Stimulated activated CD4-positive, alpha-beta T cell treated with anti-CD3 and anti-CD28 coated beads, Interleukin-12 subunit alpha, Interleukin-12 subunit beta, amount 100 ng/mL, for 4 hours (primary cell): Measurements from ENCODE around the gene EFNB2.
A peak's percentile ranks its signal among the peaks of the same experiment; 100 is the strongest.

Experiments
- DNase-seq: peaks from one replicate; pipeline ENCODE4 v3.0.0-alpha.2; 2020

Gene EFNB2

GRCh38 chr13:106535552-106536243 lies at the start of gene EFNB2:
TSS of gene EFNB2 (minus strand) at chr13:106535662. CDS start at chr13:106534964, 698 bp downstream.
- DNase-seq = peak; percentile 84

GRCh38 chr13:106581225-106581624 lies 45.8 kb upstream of the EFNB2 start:
- DNase-seq = no peak

DNA sequence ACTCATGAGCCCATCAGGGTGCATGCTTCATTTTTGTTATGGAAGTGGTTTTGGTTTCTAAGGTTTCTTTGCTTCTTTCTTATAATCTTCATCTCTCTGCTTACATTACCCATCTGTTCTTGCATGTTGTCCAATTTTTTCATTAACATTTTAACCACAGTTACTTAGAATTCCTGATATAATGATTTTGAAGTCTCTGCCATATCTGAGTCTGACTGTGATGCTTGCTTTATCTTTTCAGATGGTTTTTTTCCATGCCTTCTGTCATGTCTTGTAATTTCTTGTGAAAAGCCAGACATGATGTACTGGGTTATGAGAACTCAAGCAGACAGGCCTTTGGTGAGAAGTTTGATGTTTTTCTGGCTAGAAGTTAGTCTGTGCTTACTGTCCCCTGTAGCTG lies 40.4 kb upstream of the EFNB2 start:
- no peak for DNase-seq

- no peak for DNase-seq
These were observed 38.4 kb upstream of the EFNB2 start for GRCh38 chr13:106573868-106574267.

DNA sequence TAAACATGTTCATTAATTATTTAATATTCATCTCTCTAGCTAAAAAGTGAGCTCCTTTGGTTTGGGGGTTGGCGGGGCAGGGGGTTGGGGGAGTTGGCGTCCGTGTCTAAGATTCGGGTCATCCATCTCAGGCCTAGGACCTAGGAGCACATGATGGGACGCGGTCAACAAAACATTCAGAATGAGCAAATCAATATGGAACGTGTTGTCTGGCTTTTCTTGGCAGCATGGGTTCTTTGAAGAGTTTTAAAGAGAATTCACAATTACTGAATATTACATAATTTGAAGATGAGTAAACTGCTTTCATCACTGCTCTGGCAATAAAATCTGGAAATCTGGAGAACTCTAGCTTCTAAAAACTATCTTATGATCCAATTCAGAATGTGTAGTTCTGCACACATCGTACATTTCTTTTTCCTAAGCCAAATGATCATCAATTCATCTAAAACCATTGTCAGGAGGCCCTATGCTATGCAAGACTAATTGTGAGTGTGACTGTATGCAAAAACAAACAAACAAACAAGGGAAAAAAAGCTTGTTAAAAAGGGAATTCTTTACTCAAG lies 37.9 kb upstream of the EFNB2 start:
- no peak for DNase-seq

GRCh38 chr13:106570299-106570852 lies 34.9 kb upstream of the EFNB2 start:
- peak; percentile 57 for DNase-seq

DNA sequence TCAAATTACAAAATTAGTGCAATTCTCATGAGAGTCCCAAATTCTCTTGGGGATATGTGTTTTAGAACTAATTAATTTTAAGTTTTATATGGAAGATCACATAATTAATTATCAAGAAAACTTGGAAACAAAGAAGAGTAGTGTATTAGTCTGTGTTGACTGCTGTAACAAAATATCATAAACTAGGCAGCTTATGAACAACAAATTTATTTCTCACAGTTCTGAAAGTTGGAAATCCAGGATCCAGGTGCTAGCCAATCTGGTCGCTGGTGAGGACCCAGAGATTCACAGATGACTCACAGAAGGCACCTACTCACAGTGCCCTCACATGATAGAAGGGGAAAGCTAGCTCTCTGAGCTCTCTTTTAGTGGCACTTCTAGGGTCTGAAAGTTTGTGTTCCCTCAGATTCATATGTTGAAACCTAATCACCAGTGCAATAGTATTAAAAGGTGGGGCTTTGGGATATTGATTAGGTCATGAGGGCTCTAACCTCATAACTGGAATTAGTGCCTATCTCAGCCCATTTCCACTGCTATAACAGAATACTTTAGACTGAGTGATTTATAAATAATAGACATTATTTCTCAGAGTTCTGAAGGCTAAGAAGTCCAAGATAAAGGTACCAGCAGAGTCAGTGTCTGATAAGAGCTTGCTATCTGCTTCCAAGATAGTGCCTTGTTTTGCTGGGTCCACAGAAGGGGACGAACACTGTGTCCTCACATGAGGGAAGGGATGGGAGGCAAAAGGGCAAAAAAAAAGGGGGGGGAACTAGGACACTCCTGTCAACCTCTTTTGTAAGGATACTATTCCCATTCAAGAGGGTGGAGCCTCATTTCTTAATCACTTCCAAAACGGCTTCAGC lies 34.0 kb upstream of the EFNB2 start:
- DNase-seq = no peak

- DNase-seq = no peak
These were observed 33.0 kb upstream of the EFNB2 start for GRCh38 chr13:106568299-106569003.

DNA sequence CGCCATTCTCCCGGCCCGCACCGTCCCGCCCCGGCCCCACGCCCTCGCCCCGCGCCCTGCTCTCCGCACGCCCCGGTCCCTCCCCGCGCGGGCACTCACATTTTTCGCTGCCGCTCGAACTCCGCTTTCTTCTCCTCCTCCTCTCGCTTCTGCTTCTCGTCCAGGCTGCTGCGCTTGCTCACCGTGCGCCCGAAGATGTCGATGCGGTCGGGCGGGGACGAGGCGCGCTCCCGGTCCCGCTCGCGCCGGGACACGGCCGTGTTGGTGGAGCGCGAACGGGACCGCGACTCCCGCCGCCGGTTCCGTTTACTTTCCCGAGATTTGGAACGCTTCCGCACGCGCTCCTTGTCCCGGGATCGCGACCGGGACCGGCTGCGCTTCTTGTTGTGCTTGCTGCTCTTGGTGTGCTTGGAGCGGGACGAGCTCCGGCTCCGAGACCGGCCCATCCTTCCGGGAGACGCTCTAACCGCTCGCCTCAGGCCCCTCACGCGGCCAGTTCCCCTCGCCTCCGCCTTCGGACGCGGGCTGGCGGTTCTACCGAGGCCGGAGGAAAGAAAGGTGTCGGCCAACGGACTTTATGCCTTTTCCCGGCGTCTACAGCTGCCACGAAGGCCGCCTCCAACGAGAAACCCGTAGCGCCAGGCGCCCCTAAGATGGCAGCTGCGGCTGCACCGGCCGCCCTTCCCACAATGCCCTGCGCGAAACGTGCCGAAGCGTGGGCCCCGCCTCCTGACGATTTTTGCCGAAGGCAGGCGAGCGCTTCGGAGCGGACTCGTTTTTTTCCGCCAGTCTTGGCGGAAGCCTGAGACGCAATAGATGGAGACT lies 32.2 kb upstream of the EFNB2 start, which contains the start of gene ARGLU1:
ARGLU1 (minus strand) TSS at position 664 of the 825 bp plus-strand sequence; CDS start at position 446, 218 bp downstream.
- DNase-seq = peak; percentile 96

GRCh38 chr13:106566641-106567473 lies 31.4 kb upstream of the EFNB2 start:
- no peak for DNase-seq

DNA sequence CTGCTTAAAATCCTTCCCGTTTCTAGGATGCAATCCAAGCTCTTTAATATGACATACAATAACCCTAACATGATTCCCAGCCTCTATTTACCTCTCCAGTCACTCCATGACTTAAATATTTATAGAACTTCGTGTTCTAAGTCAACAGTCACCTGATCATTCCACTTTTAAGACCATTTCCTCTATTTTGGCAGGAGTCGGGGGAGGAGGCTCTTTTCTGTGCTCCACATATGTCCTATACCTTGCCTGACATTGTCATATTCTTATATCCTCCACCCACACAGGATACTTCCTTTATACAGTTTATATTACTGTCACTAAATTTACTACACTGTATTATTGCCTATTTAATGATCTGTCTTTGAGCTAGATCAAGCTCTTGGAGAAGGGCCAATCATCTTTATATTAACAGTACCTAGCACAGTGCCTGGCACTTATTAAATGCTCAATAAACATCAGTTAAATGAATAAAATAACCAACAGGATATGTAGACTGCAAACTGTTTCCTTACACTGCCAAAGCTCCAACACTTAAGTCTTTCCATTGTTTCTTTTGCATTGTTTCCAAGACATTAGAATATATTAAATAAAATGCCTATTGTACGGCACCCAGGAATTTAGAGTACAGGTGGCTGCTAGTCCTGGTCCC lies 29.8 kb upstream of the EFNB2 start:
- no peak for DNase-seq

- DNase-seq = no peak
These were observed 26.8 kb upstream of the EFNB2 start for GRCh38 chr13:106562301-106562700.

DNA sequence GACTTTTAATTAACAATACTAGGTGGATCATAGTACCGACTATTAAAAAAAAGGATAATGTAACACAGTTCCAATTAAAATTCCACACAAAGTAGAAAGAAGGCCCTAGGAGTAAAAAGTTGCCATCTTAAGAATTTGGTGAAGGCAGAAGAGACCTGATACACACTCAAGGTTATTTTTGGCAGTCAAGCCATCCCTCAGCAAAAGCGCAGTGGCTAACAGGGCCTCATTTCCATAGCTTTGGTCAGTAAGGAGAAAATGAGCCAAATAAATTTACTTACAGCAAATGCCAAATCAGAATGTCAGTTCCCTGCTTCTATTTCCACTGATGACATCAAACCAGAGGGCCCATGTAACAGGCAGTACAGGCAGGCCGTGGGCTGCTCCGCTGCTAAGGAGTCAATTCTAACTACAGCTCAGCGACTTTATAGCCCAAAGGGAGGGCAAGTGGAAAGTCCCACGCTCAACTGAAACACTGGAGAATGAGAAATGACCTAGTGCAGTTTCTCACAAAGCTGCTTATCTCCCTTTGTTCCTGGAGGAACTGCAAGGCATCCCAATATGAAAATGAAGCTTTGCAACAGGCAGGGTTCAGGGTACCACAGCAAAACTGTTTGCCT lies 26.2 kb upstream of the EFNB2 start:
- DNase-seq = peak; percentile 27

GRCh38 chr13:106560821-106561220 lies 25.4 kb upstream of the EFNB2 start:
- DNase-seq = no peak

DNA sequence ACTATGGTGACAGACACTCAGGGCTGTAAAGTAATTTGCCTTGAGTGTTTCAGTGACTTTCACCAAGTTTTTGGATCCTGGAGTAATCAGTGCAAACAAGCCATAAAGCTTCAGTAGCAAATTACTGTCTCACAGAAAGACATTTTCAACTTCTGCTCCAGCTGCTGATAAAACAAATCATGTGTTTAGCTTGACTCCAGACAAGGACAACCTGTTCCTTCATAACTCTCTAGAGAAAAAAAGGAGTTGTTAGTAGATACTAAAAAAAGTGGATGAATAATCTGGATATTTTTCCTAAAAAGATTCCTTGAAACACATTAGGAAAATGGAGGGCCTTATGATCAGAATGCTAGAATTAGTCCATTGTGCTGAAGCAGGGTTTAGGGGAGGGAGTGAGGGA lies 23.1 kb upstream of the EFNB2 start:
- DNase-seq = no peak

- DNase-seq = no peak
These were observed 20.3 kb upstream of the EFNB2 start for GRCh38 chr13:106555631-106556328.

GRCh38 chr13:106551751-106552150 lies 16.3 kb upstream of the EFNB2 start:
- DNase-seq = no peak

- DNase-seq = no peak
These were observed 15.9 kb upstream of the EFNB2 start for GRCh38 chr13:106551350-106551749.

DNA sequence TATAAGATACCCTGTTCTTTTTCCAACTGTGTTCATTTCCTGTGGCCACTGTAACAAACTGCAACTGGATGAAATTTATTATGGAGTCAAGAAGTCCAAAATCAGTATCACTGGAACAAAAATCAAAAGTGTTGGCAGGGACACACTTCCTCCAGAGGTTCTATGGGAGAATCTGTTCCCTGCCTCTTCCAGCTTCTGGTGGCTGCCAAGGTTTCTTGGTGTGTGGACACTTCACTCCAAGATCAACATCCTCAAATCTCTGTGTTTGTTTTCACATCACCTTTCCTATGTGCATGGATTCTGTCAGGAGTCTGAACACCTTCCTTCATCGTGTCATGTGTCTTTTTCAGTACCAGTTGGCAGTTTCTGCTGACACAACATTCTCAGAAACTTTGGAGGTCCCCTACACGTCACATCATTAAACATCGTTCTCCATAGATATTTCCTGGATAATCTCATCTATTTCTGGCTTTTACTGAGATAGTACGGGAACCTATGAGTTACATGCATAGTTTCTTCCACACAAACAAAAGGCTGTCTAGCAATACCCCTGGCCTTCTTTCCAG lies 15.2 kb upstream of the EFNB2 start:
- DNase-seq = no peak
